Measurements from ENCODE around the gene NAE1.

- TF ChIP-seq CTCF (IDR thresholded peaks at IDR 0.05 in 2 of 3, conservative IDR thresholded peaks at IDR 0.05 in 1 of 3; ENCODE audit: borderline replicate concordance in 1 of 3, insufficient read depth in 1 of 3, low read depth in 2 of 3, low read length in 2 of 3): no peak
- no peak for TF ChIP-seq POLR2A (IDR thresholded peaks at IDR 0.05; ENCODE audit: borderline replicate concordance, extremely low read depth, insufficient read depth, insufficient read length)
Observed at GRCh38 chr16:66754211-66754610, 76.6 kb downstream of the NAE1 start.
